ENCODE data around the gene SRRM1.
"Not testable (repeated sequence)": the region's sequence is repeated elsewhere in the genome, so short reads cannot be mapped to it uniquely, and the experiment has no call there.

SRRM1 gene

DNA sequence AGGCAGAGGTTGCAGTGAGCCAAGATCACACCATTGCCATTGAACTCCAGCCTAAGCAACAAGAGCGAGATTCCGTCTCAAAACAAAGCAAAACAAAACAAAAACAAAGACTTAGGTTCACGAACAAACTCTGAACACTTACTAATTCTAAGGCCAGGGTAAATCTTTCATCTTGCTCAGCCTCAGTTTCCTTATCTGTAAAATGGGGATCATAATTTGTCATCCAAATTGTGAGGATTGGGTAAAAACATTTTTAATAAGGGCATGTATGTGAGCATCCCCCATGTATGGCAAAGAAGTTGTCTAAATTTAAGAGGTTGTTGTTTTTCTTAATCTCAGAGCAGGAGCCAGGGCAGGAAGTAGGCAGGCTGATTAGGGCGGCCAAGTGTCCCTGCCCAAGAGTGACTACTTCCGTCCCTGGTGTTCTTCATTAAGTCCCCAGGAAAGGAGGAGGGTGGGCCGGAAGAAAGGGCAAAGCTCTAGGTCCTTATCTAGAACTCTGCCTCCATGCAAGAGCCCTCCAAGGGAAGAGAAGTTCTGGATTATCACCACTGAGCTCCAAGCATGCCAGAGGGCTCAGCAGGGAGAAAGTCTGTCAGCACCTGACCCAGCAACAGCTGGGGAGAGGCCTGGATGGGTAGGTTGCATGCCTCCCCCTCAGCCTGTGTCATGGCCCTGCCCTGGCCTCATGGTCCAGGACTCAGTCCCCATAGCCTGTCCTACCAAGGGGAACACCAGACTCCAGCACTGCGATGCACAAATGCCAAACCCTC lies 52.3 kb downstream of the SRRM1 start:
- TF ChIP-seq, protein P1, sequence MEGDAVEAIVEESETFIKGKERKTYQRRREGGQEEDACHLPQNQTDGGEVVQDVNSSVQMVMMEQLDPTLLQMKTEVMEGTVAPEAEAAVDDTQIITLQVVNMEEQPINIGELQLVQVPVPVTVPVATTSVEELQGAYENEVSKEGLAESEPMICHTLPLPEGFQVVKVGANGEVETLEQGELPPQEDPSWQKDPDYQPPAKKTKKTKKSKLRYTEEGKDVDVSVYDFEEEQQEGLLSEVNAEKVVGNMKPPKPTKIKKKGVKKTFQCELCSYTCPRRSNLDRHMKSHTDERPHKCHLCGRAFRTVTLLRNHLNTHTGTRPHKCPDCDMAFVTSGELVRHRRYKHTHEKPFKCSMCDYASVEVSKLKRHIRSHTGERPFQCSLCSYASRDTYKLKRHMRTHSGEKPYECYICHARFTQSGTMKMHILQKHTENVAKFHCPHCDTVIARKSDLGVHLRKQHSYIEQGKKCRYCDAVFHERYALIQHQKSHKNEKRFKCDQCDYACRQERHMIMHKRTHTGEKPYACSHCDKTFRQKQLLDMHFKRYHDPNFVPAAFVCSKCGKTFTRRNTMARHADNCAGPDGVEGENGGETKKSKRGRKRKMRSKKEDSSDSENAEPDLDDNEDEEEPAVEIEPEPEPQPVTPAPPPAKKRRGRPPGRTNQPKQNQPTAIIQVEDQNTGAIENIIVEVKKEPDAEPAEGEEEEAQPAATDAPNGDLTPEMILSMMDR (IDR thresholded peaks at IDR 0.05; ENCODE audit: low read depth, low read length): no peak
- no peak for DNase-seq (ENCODE audit: low read depth, low spot score)
- no peak overlapping the region for H3K4me3 ChIP-seq (ENCODE audit: low read depth, low read length)
- in situ Hi-C loops (cut with HindIII; ENCODE audit: low sequenced_read_pairs): no loop called here

DNA sequence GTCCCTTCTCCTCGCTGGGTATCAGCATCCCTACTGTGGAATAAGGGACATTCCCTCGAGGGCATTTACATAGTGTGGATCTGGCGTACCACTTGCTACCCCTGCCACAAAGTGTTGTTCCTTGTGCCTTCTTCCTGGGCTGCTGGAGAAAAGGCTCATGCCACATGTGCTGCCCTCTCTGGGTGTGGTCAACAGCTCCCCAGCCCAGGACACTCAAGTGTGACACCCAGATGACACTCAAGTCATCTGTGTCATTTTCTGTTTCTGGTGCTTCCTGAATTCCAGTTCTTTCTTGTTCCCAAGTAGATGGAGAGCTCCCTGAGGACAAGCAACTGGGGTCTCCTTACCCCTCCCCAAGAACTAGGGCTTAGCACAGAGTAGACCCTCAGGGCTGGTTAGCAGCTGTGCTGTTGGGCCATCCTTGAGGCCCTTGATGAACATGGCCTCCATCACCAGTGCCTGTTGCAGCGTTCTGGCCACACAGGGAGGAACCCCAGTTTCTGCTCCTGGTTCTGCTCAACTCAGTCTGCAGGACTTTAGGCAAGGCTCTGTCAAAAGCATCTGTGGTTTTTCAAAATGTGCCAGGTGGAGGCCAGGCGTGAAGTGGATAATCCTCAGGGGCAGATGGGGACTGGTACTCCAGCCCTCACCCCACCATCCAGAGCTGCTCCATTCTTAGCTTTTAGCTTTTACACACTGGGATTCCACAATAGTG lies 53.1 kb downstream of the SRRM1 start:
- TF ChIP-seq, protein P1 (IDR thresholded peaks at IDR 0.05; ENCODE audit: low read depth, low read length): no peak
- no peak overlapping the region for H3K4me3 ChIP-seq (ENCODE audit: low read depth, low read length)
- in situ Hi-C loops (cut with HindIII; ENCODE audit: low sequenced_read_pairs): no loop called here
- no peak for DNase-seq (ENCODE audit: low read depth, low spot score)

DNA sequence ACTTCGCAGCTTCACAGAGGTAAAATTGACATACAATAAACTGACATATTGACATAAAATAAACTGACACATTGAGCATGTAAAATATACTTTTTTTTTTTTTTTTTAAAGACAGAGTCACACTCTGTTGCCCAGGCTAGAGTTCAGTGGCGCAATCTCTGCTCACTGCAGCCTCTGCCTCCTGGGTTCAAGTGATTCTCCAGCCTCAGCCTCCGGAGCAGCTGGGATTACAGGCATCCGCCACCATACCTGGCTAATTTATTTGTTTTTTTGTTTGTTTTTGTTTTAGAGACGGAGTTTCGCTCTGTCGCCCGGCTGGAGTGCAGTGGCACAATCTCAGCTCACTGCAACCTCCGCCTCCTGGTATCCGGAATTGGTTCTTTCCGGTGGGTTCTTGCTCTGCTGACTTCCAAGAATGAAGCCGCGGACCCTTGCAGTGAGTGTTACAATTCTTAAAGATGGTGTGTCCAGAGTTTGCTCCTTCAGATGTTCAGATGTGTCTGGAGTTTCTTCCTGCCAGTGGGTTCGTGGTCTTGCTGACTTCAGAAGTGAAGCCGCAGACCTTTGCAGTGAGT lies 53.7 kb downstream of the SRRM1 start:
- in situ Hi-C loops (cut with HindIII; ENCODE audit: low sequenced_read_pairs): no loop called here
- no peak overlapping the region for H3K4me3 ChIP-seq (ENCODE audit: low read depth, low read length)
- DNase-seq (ENCODE audit: low read depth, low spot score): no peak
- TF ChIP-seq, protein P1 (IDR thresholded peaks at IDR 0.05; ENCODE audit: low read depth, low read length): no peak

DNA sequence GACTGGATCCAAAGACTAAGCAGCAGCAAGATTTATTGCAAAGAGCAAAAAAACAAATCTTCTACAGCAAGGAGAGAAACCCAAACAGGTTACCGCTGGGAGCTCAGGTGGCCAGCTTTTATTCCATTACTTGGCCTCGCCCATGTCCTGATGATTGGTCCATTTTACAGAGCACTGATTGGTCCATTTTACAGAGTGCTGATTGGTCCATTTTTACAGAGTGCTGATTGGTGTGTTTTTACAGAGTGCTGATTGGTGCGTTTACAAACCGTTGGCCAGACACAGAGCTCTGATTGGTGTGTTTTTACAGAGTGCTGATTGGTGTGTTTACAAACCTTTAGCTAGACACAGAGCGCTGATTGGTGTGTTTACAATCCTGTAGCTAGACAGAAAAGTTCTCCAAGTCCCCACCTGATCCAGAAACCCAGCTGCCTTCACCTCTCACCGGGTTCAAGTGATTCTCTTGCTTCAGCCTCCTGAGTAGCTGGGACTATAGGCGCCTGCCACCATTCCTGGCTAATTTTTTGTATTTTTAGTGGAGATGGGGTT lies 54.4 kb downstream of the SRRM1 start:
- DNase-seq (ENCODE audit: low read depth, low spot score); in situ Hi-C loops (cut with HindIII; ENCODE audit: low sequenced_read_pairs); H3K4me3 ChIP-seq (ENCODE audit: low read depth, low read length): not testable (repeated sequence)

DNA sequence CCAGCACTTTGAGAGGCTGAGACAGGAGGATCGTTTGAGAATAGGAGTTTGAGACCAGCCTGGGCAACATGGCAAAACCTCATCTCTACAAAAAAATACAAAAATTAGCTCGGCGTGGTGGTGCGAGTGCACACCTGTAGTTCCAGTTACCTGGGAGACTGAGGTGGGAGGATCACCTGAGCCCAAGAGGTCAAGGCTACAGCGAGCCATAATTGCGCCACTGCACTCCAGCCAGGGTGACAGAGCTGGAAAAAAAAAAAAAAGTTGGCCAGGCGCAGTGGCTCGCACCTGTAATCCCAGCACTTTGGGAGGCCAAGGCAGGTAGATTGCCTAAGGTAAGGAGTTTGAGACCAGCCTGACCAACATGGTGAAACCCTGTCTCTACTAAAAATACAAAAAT lies 55.2 kb downstream of the SRRM1 start:
- H3K4me3 ChIP-seq (ENCODE audit: low read depth, low read length); in situ Hi-C loops (cut with HindIII; ENCODE audit: low sequenced_read_pairs); DNase-seq (ENCODE audit: low read depth, low spot score): not testable (repeated sequence)

DNA sequence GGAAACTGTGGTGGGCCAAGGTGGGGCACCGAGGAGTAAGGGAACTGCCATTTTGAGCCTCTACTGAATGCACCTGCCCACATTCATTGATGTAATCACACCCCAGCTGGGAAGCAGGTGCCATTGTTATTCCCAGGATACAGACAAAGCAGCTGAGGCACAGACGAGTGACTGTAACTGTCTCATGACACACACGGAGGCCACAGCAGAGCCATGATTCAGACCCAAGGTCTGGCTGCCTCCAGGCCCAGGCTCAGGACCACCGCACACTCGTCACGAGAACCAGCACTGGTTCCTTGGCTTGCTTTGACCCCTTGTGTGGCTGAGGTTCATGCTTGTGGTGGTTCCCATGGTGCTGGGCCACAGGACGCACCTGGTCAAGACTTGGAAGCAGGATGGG lies 56.5 kb downstream of the SRRM1 start:
- TF ChIP-seq, protein P1 (IDR thresholded peaks at IDR 0.05; ENCODE audit: low read depth, low read length): no peak
- DNase-seq (ENCODE audit: low read depth, low spot score): no peak
- in situ Hi-C loops (cut with HindIII; ENCODE audit: low sequenced_read_pairs): no loop called here
- H3K4me3 ChIP-seq (ENCODE audit: low read depth, low read length): no peak overlapping the region

DNA sequence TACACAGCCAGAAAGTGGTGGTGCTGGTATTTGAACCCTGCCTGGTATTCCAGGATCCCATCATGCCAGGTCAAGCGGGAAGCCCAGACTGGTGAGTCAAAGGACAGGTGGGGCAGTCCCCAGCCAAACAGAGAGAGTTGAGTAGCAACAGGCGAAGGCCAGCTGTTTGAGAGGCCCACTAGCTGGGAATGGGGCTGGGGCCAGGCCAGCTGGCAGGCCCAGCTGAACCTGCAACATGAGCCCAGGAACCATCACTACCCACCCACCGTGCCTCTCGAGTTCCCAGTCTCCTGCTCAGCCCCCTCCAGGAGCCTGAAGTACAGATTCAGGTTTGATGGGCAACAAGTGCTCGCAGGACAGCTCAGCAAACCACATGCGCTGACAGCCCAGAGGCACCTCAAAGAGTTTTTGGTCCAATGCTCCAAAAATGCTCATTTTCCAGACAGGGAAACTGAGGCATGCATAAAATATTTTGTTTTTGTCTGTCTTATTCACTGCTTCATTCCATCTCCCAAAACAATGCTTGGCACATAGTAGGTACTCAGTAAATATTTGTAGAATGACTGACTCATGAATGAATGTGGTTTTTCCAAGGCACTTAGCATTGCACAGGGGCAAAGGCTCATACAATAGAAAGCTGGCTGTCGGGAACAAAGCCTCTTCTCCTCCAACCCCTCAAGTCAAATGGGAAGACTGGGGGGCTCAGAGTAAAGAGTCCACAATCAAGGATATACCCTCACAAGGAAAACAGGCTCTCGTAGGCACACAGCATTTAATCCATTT lies 59.6 kb downstream of the SRRM1 start:
- in situ Hi-C loops (cut with HindIII; ENCODE audit: low sequenced_read_pairs): no loop called here
- TF ChIP-seq, protein P1 (IDR thresholded peaks at IDR 0.05; ENCODE audit: low read depth, low read length): no peak
- peak; percentile 88 for DNase-seq (ENCODE audit: low read depth, low spot score)
- no peak overlapping the region for H3K4me3 ChIP-seq (ENCODE audit: low read depth, low read length)
